Measurements from ENCODE around the gene MAGEL2. TPM values are rescaled to one million over a fixed set of nuclear protein-coding genes. Genes with fewer than 3 reads are reported as not detected.
"Not testable (repeated sequence)": the region's sequence is repeated elsewhere in the genome, so short reads cannot be mapped to it uniquely, and the experiment has no call there.

The MAGEL2 gene
- total and polyA plus RNA-seq, 2 experiments from 2014 or later = 4.8 to 10.1 TPM

GRCh38 chr15:23599053-23599452 lies 48.6 kb downstream of the MAGEL2 start (continued):
- TF ChIP-seq REST (IDR thresholded peaks at IDR 0.05; ENCODE audit: unreplicated experiment) (no peak), STAT1 (IDR thresholded peaks at IDR 0.05; ENCODE audit: unreplicated experiment) (no peak), JUNB (IDR thresholded peaks at IDR 0.05; ENCODE audit: unreplicated experiment) (no peak), CTCF (conservative IDR thresholded peaks at IDR 0.05; ENCODE audit: low read depth in 2 of 2) (no peak), NANOG (IDR thresholded peaks at IDR 0.05; ENCODE audit: borderline replicate concordance) (no peak), ETS1 (IDR thresholded peaks at IDR 0.05) (no peak)

- H3K4me1 Mint-ChIP-seq; H3K27me3 Mint-ChIP-seq (ENCODE audit: insufficient read depth, low read depth, poor library complexity); H3K36me3 ChIP-seq (ENCODE audit: insufficient read depth); H3K9me2 ChIP-seq (ENCODE audit: insufficient read depth); DNase-seq (ENCODE audit: low spot score); H3F3A ChIP-seq (replicated peaks; ENCODE audit: low read depth); ATAC-seq; H3K27me3 ChIP-seq (ENCODE audit: insufficient read depth); H3K4me1 ChIP-seq (ENCODE audit: insufficient read depth); H3K27ac ChIP-seq (ENCODE audit: low read depth); H3K4me3 Mint-ChIP-seq; H3K4me3 ChIP-seq; H3K36me3 Mint-ChIP-seq (ENCODE audit: low read depth); H3K27ac Mint-ChIP-seq; H3K79me2 ChIP-seq (replicated peaks; ENCODE audit: insufficient read depth); H3K4me2 ChIP-seq; H4K20me1 ChIP-seq (replicated peaks; ENCODE audit: insufficient read depth): not testable (repeated sequence)
- peaks cover 70% of the 10 kb centered on the region for H3K9me3 Mint-ChIP-seq
- H2AFZ ChIP-seq = peak overlapping the region; percentile 52; the same call in 1 of the 2 replicates
Measured at GRCh38 chr15:23597278-23597677, 50.4 kb downstream of the MAGEL2 start.

- Mint-ChIP-seq H3K27ac (no peak overlapping the region), H3K4me1 (no peaks in the 10 kb centered on the region), H3K9me3 (peaks cover 68% of the 10 kb centered on the region), H3K36me3 (ENCODE audit: low read depth) (peaks cover 8% of the 10 kb centered on the region), H3K4me3 (no peak overlapping the region), H3K27me3 (ENCODE audit: insufficient read depth, low read depth, poor library complexity) (peaks cover 2% of the 10 kb centered on the region)
- Histone ChIP-seq H3K4me1 (ENCODE audit: insufficient read depth) (no peaks in the 10 kb centered on the region), H3K27me3 (ENCODE audit: insufficient read depth) (no peaks in the 10 kb centered on the region), H3K36me3 (ENCODE audit: insufficient read depth) (no peaks in the 10 kb centered on the region), H3K9me2 (ENCODE audit: insufficient read depth) (no peaks in the 10 kb centered on the region), H4K20me1 (replicated peaks; ENCODE audit: insufficient read depth) (no peaks in the 10 kb centered on the region), H3K27ac (ENCODE audit: low read depth) (no peak overlapping the region), H3F3A (replicated peaks; ENCODE audit: low read depth) (no peaks in the 10 kb centered on the region), H3K4me3 (no peak overlapping the region), H3K79me2 (replicated peaks; ENCODE audit: insufficient read depth) (no peaks in the 10 kb centered on the region), H2AFZ (peak overlapping the region; percentile 52; the same call in 1 of the 2 replicates), H3K4me2 (no peak overlapping the region)
- no peak for DNase-seq (ENCODE audit: low spot score)
- ATAC-seq = no peak
- TF ChIP-seq ZNF462 (CRISPR knock-in tag; IDR thresholded peaks at IDR 0.05) (no peak), NANOG (IDR thresholded peaks at IDR 0.05; ENCODE audit: borderline replicate concordance) (no peak), POLR2AphosphoS5 (IDR thresholded peaks at IDR 0.05; ENCODE audit: low read depth) (no peak)
Measured at GRCh38 chr15:23596736-23597135, 50.9 kb downstream of the MAGEL2 start.
